DND-41 (cell line): Measurements from ENCODE around the gene DLGAP4.

Source experiments
- CTCF ChIP-seq: IDR thresholded peaks from 2 replicates; pipeline ENCODE4 v1.5.1; 2012; ENCODE audit warnings: borderline replicate concordance, low read length, moderate library complexity, mild to moderate bottlenecking; ENCODE audit not compliant: poor library complexity, severe bottlenecking; ENCODE audit errors: extremely low read depth
- EZH2 ChIP-seq: IDR thresholded peaks from 3 replicates; pipeline ENCODE4 v1.6.1; 2012; ENCODE audit warnings: borderline replicate concordance, low read depth, mild to moderate bottlenecking, moderate library complexity, low read length, inconsistent platforms; ENCODE audit not compliant: severe bottlenecking

DNA sequence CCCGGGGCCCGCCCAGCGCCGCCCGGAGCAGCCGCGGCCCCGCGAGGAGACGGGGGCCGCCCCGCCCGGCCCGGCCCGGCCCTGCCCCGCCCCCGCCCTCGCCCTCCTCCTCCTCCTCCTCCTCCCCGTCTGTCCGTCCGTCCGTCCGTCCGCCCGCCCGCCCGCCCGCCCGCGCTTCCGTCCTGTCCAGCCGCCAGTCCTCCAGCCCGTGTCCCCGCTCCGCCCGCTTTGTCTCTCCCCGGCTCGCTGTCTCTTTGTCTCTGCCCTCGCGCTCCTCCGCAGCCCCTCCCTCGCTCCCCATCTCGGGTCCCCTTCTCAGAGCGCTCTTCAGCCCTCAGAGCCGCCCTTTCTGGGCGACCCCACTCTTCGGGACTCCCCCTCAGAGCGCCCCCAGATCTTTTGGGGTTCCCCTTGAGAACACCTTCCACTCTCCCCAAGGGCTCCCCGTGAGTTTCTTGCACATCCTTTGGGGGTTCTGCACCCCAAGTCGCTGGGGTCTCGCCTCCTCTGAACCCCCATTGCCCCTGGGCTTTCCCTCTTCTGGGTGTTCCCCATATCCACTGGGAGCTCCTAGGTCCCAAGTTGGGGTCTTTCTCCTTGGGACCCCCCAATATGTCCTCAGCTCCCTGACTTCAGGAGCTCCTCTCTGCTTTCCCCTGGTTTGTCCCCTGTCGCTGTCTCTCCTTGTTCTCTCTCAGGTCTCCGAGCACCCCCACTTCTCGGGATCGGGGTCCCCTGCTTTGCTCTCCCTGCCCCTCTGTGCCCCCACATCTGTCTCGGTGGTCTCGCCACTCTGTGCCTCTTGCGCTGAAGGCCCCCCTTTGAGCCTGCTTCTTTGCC is 155.7 kb downstream of the DLGAP4 start:
- no peak for TF ChIP-seq CTCF
- no peak for TF ChIP-seq EZH2
